Measurements from ENCODE around the gene SLC2A13.
"Not testable (repeated sequence)": the region's sequence is repeated elsewhere in the genome, so short reads cannot be mapped to it uniquely, and the experiment has no call there.

Gene SLC2A13

GRCh38 chr12:39795481-39795880 lies 310.4 kb downstream of the SLC2A13 start:
- no peak for DNase-seq

GRCh38 chr12:39792938-39793337 lies 312.9 kb downstream of the SLC2A13 start:
- no peak for DNase-seq

GRCh38 chr12:39788239-39788638 lies 317.6 kb downstream of the SLC2A13 start:
- no peak for DNase-seq

GRCh38 chr12:39785814-39786213 lies 320.1 kb downstream of the SLC2A13 start:
- DNase-seq: not testable (repeated sequence)

GRCh38 chr12:39782026-39782545 lies 323.8 kb downstream of the SLC2A13 start:
- DNase-seq: no peak

- no peak for DNase-seq
These were observed 324.9 kb downstream of the SLC2A13 start for GRCh38 chr12:39780913-39781446.

GRCh38 chr12:39780411-39780912 lies 325.4 kb downstream of the SLC2A13 start:
- no peak for DNase-seq

GRCh38 chr12:39779768-39780340 lies 326.0 kb downstream of the SLC2A13 start:
- no peak for DNase-seq

- no peak for DNase-seq
These were observed 328.4 kb downstream of the SLC2A13 start for GRCh38 chr12:39777465-39777864.

GRCh38 chr12:39773266-39773665 lies 332.6 kb downstream of the SLC2A13 start:
- DNase-seq: no peak

GRCh38 chr12:39772821-39773259 lies 333.0 kb downstream of the SLC2A13 start:
- DNase-seq: no peak

- no peak for DNase-seq
These were observed 334.4 kb downstream of the SLC2A13 start for GRCh38 chr12:39771456-39771855.

- peak; percentile 4 for DNase-seq
These were observed 340.8 kb downstream of the SLC2A13 start for GRCh38 chr12:39764944-39765560.

- no peak for DNase-seq
These were observed 342.1 kb downstream of the SLC2A13 start for GRCh38 chr12:39763890-39764169.

GRCh38 chr12:39763071-39763889 lies 342.6 kb downstream of the SLC2A13 start:
- no peak for DNase-seq

GRCh38 chr12:39755478-39755877 lies 350.4 kb downstream of the SLC2A13 start:
- no peak for DNase-seq

GRCh38 chr12:39752482-39753137 lies 353.3 kb downstream of the SLC2A13 start:
- DNase-seq: no peak

- DNase-seq: not testable (repeated sequence)
These were observed 359.7 kb downstream of the SLC2A13 start for GRCh38 chr12:39746151-39746550.

GRCh38 chr12:39743655-39744054 lies 362.2 kb downstream of the SLC2A13 start:
- DNase-seq: no peak

- DNase-seq: no peak
These were observed 369.5 kb downstream of the SLC2A13 start for GRCh38 chr12:39736406-39736805.

GRCh38 chr12:39723831-39724230 lies 382.1 kb downstream of the SLC2A13 start:
- no peak for DNase-seq

- no peak for DNase-seq
These were observed 383.4 kb downstream of the SLC2A13 start for GRCh38 chr12:39722504-39722903.

GRCh38 chr12:39713552-39713951 lies 392.3 kb downstream of the SLC2A13 start:
- DNase-seq: no peak
